ENCODE measurements around the gene MFSD6L. TPM values are rescaled to one million over a fixed set of nuclear protein-coding genes. Genes with fewer than 3 reads are reported as not detected.

MFSD6L gene
- total and polyA plus RNA-seq, 10 of the 15 experiments (the other 5 are each of a cell fraction or from before 2014, with no cell fraction given) = 0.39 to 3.1 (median 1.1) TPM

DNA sequence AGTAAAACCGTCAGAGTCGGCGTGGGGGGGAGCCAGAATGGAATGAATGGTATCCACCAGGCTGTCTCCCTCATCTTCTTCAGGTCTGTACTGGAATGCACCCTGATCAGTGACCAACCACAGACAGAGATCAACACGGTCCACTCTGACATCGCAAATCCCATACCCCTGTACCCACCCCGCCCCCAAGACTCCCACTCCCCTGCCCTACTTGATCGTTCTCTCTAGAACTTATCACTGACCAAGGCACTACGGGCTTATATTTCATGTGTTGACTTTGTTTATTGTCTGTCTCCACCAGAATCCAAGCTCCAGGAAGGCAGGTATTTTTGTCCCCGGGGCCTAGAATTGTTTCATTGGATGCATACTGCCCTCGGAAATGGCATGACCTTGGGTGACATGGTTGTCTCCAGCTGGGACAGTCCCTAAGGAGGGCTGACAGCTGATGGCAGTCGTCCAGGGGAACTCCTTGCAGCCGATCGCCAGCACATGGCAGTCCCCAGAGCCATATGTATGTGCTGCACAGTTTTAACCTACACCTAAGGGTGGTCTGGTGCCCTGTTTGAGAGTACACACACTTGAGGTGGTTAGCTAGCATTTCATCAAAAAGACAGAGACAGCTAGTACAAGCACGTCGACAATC, 526 bp upstream of the MFSD6L start:
- FAIRE-seq (no peak), ATAC-seq (0 out of 3 replicates have a peak, but pooled peaks have one; percentile 8), DNase-seq (ENCODE audit: low read depth, low spot score) (no peak)
- BruUV-seq (replicated peaks) = no TSS peak
- Histone ChIP-seq H2AFZ (ENCODE audit: control insufficient read depth, low read depth, low read length) (no peak overlapping the region), H3K27ac (ENCODE audit: control insufficient read depth, insufficient read depth) (no peak overlapping the region), H3K9me3 (replicated peaks; ENCODE audit: control insufficient read depth, insufficient read depth, low read length) (no peaks in the 10 kb centered on the region), H3K79me2 (ENCODE audit: control insufficient read depth, insufficient read depth, low read length) (no peaks in the 10 kb centered on the region), H3K9ac (ENCODE audit: control insufficient read depth, insufficient read depth, low read length) (no peak overlapping the region), H3K4me2 (ENCODE audit: control insufficient read depth, insufficient read depth) (no peak overlapping the region), H3K4me1 (ENCODE audit: control insufficient read depth, insufficient read depth, low read length) (no peaks in the 10 kb centered on the region; the same call in 1 of the 2 replicates), H3K4me3 (no peak overlapping the region), H4K20me1 (ENCODE audit: control insufficient read depth, insufficient read depth) (no peaks in the 10 kb centered on the region), H3K36me3 (ENCODE audit: control insufficient read depth in 2 of 2, insufficient read depth in 2 of 2, low read length in 1 of 2) (peaks cover 38 to 39% of the 10 kb centered on the region in 2 experiments), H3K27me3 (replicated peaks in 1 of 2; ENCODE audit: control insufficient read depth in 2 of 2, insufficient read depth in 2 of 2, low read length in 1 of 2) (no peaks in the 10 kb centered on the region)
- ChIA-PET SMC1A (ENCODE audit: uncharacterized antibody, unreplicated experiment) (interaction anchor here (0.7 to 2.1 kb wide), 4 partner anchors 12 to 197 kb away, joined by 3 to 5 read pairs (median 3); no protein-coding TSS in a partner anchor), RAD21 (ENCODE audit: unreplicated experiment) (interaction anchor here (0.6 kb wide), 1 partner anchor 44 kb away, joined by 3 read pairs; no protein-coding TSS in a partner anchor), CTCF (interaction anchor here (0.7 to 1.5 kb wide), 2 partner anchors 12 to 34 kb away, joined by 3 to 4 read pairs; no protein-coding TSS in a partner anchor), POLR2A (interaction anchor here (0.6 kb wide), 3 partner anchors 9 to 28 kb away, joined by 3 read pairs; no protein-coding TSS in a partner anchor)
- TF ChIP-seq POLR2A (IDR thresholded peaks at IDR 0.05; ENCODE audit: low read depth, low read length) (peak; percentile 27; the same call in 1 of the 2 replicates), POLR2AphosphoS2 (IDR thresholded peaks at IDR 0.05; ENCODE audit: low read depth, low read length) (peak; percentile 42; the same call in 1 of the 2 replicates), TCF3 (IDR thresholded peaks at IDR 0.05; ENCODE audit: borderline replicate concordance, insufficient read depth, low read depth, low read length) (no peak), HCFC1 (IDR thresholded peaks at IDR 0.05; ENCODE audit: low read length) (no peak), PML (IDR thresholded peaks at IDR 0.05; ENCODE audit: low read length) (0 out of 2 replicates have a peak, but pooled peaks have one; percentile 53)
- TF ChIP-seq, protein P1, sequence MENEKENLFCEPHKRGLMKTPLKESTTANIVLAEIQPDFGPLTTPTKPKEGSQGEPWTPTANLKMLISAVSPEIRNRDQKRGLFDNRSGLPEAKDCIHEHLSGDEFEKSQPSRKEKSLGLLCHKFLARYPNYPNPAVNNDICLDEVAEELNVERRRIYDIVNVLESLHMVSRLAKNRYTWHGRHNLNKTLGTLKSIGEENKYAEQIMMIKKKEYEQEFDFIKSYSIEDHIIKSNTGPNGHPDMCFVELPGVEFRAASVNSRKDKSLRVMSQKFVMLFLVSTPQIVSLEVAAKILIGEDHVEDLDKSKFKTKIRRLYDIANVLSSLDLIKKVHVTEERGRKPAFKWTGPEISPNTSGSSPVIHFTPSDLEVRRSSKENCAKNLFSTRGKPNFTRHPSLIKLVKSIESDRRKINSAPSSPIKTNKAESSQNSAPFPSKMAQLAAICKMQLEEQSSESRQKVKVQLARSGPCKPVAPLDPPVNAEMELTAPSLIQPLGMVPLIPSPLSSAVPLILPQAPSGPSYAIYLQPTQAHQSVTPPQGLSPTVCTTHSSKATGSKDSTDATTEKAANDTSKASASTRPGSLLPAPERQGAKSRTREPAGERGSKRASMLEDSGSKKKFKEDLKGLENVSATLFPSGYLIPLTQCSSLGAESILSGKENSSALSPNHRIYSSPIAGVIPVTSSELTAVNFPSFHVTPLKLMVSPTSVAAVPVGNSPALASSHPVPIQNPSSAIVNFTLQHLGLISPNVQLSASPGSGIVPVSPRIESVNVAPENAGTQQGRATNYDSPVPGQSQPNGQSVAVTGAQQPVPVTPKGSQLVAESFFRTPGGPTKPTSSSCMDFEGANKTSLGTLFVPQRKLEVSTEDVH (IDR thresholded peaks at IDR 0.05; ENCODE audit: low read depth, partially characterized antibody) = no peak
- in situ Hi-C loops (cut with MboI) (no loop called here), intact Hi-C loops (cut with micrococcal nuclease; ENCODE audit: unreplicated experiment) (loop anchor here (10.0 kb wide), 1 partner anchor 195 kb away; no protein-coding TSS in a partner anchor)
- WGBS (ENCODE audit: insufficient coverage, insufficient replicate concordance, low lambda C conversion rate, missing lambda C conversion rate) = 73% methylated on average over 15 of the region's 15 CpGs
